Activated naive CD8-positive, alpha-beta T cell treated with anti-CD3 and anti-CD28 coated beads, Interleukin-2, amount 50 U/mL, for 16 hours (primary cell): Measurements from ENCODE around the gene CIITA.

Source experiments
- DNase-seq: peaks from one replicate; pipeline ENCODE4 v3.0.0-alpha.2; 2020; ENCODE audit warnings: low read depth, low spot score

Gene CIITA

GRCh38 chr16:10982465-10983150 lies 105.6 kb downstream of the CIITA start:
- no peak for DNase-seq

GRCh38 chr16:10983159-10983558 lies 106.2 kb downstream of the CIITA start:
- DNase-seq = no peak

GRCh38 chr16:10984509-10984908 lies 107.5 kb downstream of the CIITA start:
- DNase-seq = no peak
